ENCODE results near the gene SHISAL2A. TPM values are rescaled to one million over a fixed set of nuclear protein-coding genes. Genes with fewer than 3 reads are reported as not detected.

SHISAL2A gene
- total RNA-seq, 1 donor: not detected

GRCh38 chr1:52657702-52658101, 24.7 kb downstream of the SHISAL2A start:
- no peak for TF ChIP-seq CTCF (IDR thresholded peaks at IDR 0.05; ENCODE audit: extremely low read depth, low read depth, low read length)
- no peaks in the 10 kb centered on the region for H3K36me3 ChIP-seq (ENCODE audit: insufficient read depth, low read length)
- no peak overlapping the region for H3K27ac ChIP-seq (ENCODE audit: low read depth, low read length)
- H4K20me1 ChIP-seq (ENCODE audit: insufficient read depth, low read length): no peaks in the 10 kb centered on the region
- no peak for DNase-seq (ENCODE audit: insufficient read length, low spot score, missing footprints)
- no peak overlapping the region for H3K4me2 ChIP-seq (ENCODE audit: insufficient read depth, low read length)
- no peaks in the 10 kb centered on the region for H3K9me3 ChIP-seq (ENCODE audit: low read depth, low read length)
- H2AFZ ChIP-seq (ENCODE audit: low read length): no peak overlapping the region
- no peak overlapping the region for H3K4me3 ChIP-seq (ENCODE audit: insufficient read depth, low read length)
- H3K79me2 ChIP-seq (ENCODE audit: insufficient read depth, low read length): no peaks in the 10 kb centered on the region
- peaks cover 6% of the 10 kb centered on the region for H3K27me3 ChIP-seq (ENCODE audit: insufficient read depth, low read length)
- peaks cover 2% of the 10 kb centered on the region for H3K4me1 ChIP-seq (ENCODE audit: insufficient read depth, low read length)

- no peak for TF ChIP-seq CTCF (IDR thresholded peaks at IDR 0.05; ENCODE audit: extremely low read depth, low read depth, low read length)
- peaks cover 5% of the 10 kb centered on the region for H3K4me1 ChIP-seq (ENCODE audit: insufficient read depth, low read length)
- no peak overlapping the region for H3K27ac ChIP-seq (ENCODE audit: low read depth, low read length)
- no peak overlapping the region for H3K4me3 ChIP-seq (ENCODE audit: insufficient read depth, low read length)
- H3K36me3 ChIP-seq (ENCODE audit: insufficient read depth, low read length): no peaks in the 10 kb centered on the region
- no peaks in the 10 kb centered on the region for H3K79me2 ChIP-seq (ENCODE audit: insufficient read depth, low read length)
- H3K27me3 ChIP-seq (ENCODE audit: insufficient read depth, low read length): peaks cover 6% of the 10 kb centered on the region
- no peak overlapping the region for H2AFZ ChIP-seq (ENCODE audit: low read length)
- no peak overlapping the region for H3K4me2 ChIP-seq (ENCODE audit: insufficient read depth, low read length)
- H4K20me1 ChIP-seq (ENCODE audit: insufficient read depth, low read length): no peaks in the 10 kb centered on the region
- H3K9me3 ChIP-seq (ENCODE audit: low read depth, low read length): no peaks in the 10 kb centered on the region
- no peak for DNase-seq (ENCODE audit: insufficient read length, low spot score, missing footprints)
Observed at GRCh38 chr1:52658795-52659194, 25.8 kb downstream of the SHISAL2A start.

- Histone ChIP-seq H3K9me3 (ENCODE audit: low read depth, low read length) (no peaks in the 10 kb centered on the region), H3K36me3 (ENCODE audit: insufficient read depth, low read length) (no peaks in the 10 kb centered on the region), H4K20me1 (ENCODE audit: insufficient read depth, low read length) (no peaks in the 10 kb centered on the region), H3K79me2 (ENCODE audit: insufficient read depth, low read length) (no peaks in the 10 kb centered on the region), H3K4me3 (ENCODE audit: insufficient read depth, low read length) (no peak overlapping the region), H3K4me1 (ENCODE audit: insufficient read depth, low read length) (peaks cover 5% of the 10 kb centered on the region), H3K27me3 (ENCODE audit: insufficient read depth, low read length) (peaks cover 6% of the 10 kb centered on the region), H2AFZ (ENCODE audit: low read length) (no peak overlapping the region), H3K27ac (ENCODE audit: low read depth, low read length) (no peak overlapping the region), H3K4me2 (ENCODE audit: insufficient read depth, low read length) (no peak overlapping the region)
- DNase-seq (ENCODE audit: insufficient read length, low spot score, missing footprints): no peak
- TF ChIP-seq CTCF (IDR thresholded peaks at IDR 0.05; ENCODE audit: extremely low read depth, low read depth, low read length): no peak
Observed at GRCh38 chr1:52659356-52659755, 26.4 kb downstream of the SHISAL2A start.

GRCh38 chr1:52659851-52660596, 27.1 kb downstream of the SHISAL2A start:
- Histone ChIP-seq H3K9me3 (ENCODE audit: low read depth, low read length) (no peaks in the 10 kb centered on the region), H3K36me3 (ENCODE audit: insufficient read depth, low read length) (no peaks in the 10 kb centered on the region), H2AFZ (ENCODE audit: low read length) (no peak overlapping the region), H3K4me3 (ENCODE audit: insufficient read depth, low read length) (no peak overlapping the region), H3K27me3 (ENCODE audit: insufficient read depth, low read length) (peaks cover 6% of the 10 kb centered on the region), H3K79me2 (ENCODE audit: insufficient read depth, low read length) (no peaks in the 10 kb centered on the region), H4K20me1 (ENCODE audit: insufficient read depth, low read length) (no peaks in the 10 kb centered on the region), H3K27ac (ENCODE audit: low read depth, low read length) (no peak overlapping the region), H3K4me2 (ENCODE audit: insufficient read depth, low read length) (no peak overlapping the region), H3K4me1 (ENCODE audit: insufficient read depth, low read length) (peaks cover 5% of the 10 kb centered on the region)
- TF ChIP-seq CTCF (IDR thresholded peaks at IDR 0.05; ENCODE audit: extremely low read depth, low read depth, low read length): no peak
- no peak for DNase-seq (ENCODE audit: insufficient read length, low spot score, missing footprints)
